ENCODE data around the gene USP5.
A peak's percentile ranks its signal among the peaks of the same experiment; 100 is the strongest.

DNA sequence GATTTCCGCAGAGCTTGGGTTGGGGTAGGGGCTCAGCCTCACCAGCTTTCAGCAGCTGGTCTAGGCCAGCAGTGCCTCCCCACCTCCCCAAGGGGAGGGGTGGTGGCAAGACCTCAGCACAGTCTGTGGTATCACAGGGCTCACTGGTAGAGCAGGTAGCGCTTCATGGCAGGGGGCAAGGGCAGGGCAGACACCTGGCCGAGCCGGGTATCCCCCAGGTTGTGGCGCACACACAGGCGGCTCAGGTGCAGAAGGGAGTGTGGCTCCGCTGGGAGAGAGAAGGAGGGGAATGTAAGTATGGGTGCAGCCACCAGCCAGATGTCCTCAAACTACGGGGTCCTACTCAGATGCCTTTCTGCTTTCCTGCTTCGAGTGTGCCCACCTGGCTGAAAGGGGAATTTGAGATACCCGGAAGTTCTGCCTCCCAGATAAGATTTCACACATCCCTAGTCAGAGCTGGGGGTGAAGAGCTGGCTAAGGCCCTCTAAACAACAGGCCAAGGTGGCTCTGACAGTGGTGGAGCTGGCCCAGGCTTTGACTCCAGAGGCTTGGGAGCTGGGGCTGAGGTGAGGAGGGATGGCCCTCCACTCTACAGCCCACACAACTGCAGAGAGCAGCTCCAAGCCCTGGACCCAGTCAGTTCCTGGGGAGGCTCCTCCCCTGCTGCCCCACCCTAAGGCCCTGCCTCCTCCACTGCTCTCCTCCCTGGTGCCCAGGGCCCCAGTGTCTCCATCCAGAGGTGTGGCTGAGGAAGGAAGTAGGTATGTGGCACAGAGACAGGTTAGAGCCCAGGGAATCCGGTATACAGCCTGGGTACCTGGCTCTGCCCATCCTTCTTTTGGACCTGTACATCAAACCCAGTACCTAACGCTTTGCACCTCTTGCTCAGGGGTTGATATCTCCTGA is 19.4 kb downstream of the USP5 start:
- TF ChIP-seq, protein P1, sequence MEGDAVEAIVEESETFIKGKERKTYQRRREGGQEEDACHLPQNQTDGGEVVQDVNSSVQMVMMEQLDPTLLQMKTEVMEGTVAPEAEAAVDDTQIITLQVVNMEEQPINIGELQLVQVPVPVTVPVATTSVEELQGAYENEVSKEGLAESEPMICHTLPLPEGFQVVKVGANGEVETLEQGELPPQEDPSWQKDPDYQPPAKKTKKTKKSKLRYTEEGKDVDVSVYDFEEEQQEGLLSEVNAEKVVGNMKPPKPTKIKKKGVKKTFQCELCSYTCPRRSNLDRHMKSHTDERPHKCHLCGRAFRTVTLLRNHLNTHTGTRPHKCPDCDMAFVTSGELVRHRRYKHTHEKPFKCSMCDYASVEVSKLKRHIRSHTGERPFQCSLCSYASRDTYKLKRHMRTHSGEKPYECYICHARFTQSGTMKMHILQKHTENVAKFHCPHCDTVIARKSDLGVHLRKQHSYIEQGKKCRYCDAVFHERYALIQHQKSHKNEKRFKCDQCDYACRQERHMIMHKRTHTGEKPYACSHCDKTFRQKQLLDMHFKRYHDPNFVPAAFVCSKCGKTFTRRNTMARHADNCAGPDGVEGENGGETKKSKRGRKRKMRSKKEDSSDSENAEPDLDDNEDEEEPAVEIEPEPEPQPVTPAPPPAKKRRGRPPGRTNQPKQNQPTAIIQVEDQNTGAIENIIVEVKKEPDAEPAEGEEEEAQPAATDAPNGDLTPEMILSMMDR (IDR thresholded peaks at IDR 0.05) = no peak
- TF ChIP-seq EP300 (IDR thresholded peaks at IDR 0.05) (no peak), POLR2A (IDR thresholded peaks at IDR 0.05) (peak in 1 of 4 donors; percentile 39), POLR2AphosphoS5 (IDR thresholded peaks at IDR 0.05) (no peak)

Data from upper lobe of left lung (tissue), 4 donors.